CMK (cell line): Measurements from ENCODE around the gene MTA1.

Experiments used
- DNase-seq: peaks from one replicate; pipeline ENCODE4 v3.0.0-alpha.2; 2010; ENCODE audit warnings: low read depth

MTA1 gene

GRCh38 chr14:105424861-105425260 lies 5.2 kb downstream of the MTA1 start:
- DNase-seq = no peak

GRCh38 chr14:105425823-105426247 lies 6.2 kb downstream of the MTA1 start:
- no peak for DNase-seq

- DNase-seq = no peak
Observed at GRCh38 chr14:105426416-105427130, 6.9 kb downstream of the MTA1 start.

GRCh38 chr14:105427412-105427811 lies 7.8 kb downstream of the MTA1 start:
- DNase-seq = no peak

- no peak for DNase-seq
Observed at GRCh38 chr14:105427936-105428485, 8.4 kb downstream of the MTA1 start.

- DNase-seq = no peak
Observed at GRCh38 chr14:105430042-105430441, 10.4 kb downstream of the MTA1 start.

GRCh38 chr14:105430565-105430964 lies 10.9 kb downstream of the MTA1 start:
- DNase-seq = no peak

- DNase-seq = no peak
Observed at GRCh38 chr14:105431256-105431655, 11.6 kb downstream of the MTA1 start.

GRCh38 chr14:105432657-105433056 lies 13.0 kb downstream of the MTA1 start:
- DNase-seq = no peak

GRCh38 chr14:105433161-105433605 lies 13.6 kb downstream of the MTA1 start:
- DNase-seq = no peak

- DNase-seq = no peak
Observed at GRCh38 chr14:105436402-105436801, 16.8 kb downstream of the MTA1 start.

GRCh38 chr14:105436891-105437722 lies 17.5 kb downstream of the MTA1 start:
- no peak for DNase-seq

GRCh38 chr14:105437723-105438500 lies 18.3 kb downstream of the MTA1 start:
- no peak for DNase-seq

GRCh38 chr14:105439179-105439578 lies 19.6 kb downstream of the MTA1 start:
- DNase-seq = no peak

GRCh38 chr14:105439710-105440553 lies 20.3 kb downstream of the MTA1 start:
- no peak for DNase-seq

- no peak for DNase-seq
Observed at GRCh38 chr14:105440554-105440900, 20.9 kb downstream of the MTA1 start.

- DNase-seq = no peak
Observed at GRCh38 chr14:105440992-105441391, 21.4 kb downstream of the MTA1 start.

- no peak for DNase-seq
Observed at GRCh38 chr14:105442125-105442524, 22.5 kb downstream of the MTA1 start.

- no peak for DNase-seq
Observed at GRCh38 chr14:105442834-105443233, 23.2 kb downstream of the MTA1 start.

GRCh38 chr14:105444859-105445258 lies 25.2 kb downstream of the MTA1 start:
- no peak for DNase-seq

- no peak for DNase-seq
Observed at GRCh38 chr14:105445290-105445689, 25.7 kb downstream of the MTA1 start.
